Calu3 (cell line): ENCODE results near the gene CDK5RAP3. TPM values are rescaled to one million over a fixed set of nuclear protein-coding genes. Genes with fewer than 3 reads are reported as not detected.

Source experiments
- BruUV-seq: library from RNA; stranded (reverse); fragments of 400-500 nt; replicated peaks from 2 replicates; lab custom pipeline; 2021; lab: Mats Ljungman, UMichigan
- CTCF ChIA-PET: fragments of 300-600 bp; sonication (Branson Sonifier 250); formaldehyde crosslinking; loops from one replicate; lab custom pipeline; 2022; ENCODE audit warnings: antibody characterized with exemption; lab: Charles Lee
- DNase-seq: peaks from one replicate; pipeline ENCODE4 v3.0.0; 2022
- H3K27ac Mint-ChIP-seq: one replicate; pipeline ENCODE4 v1.8.0; 2022; ENCODE audit warnings: mixed read lengths; ENCODE audit not compliant: unreplicated experiment
- H3K27me3 Mint-ChIP-seq: one replicate; pipeline ENCODE4 v1.8.0; 2022; ENCODE audit warnings: mixed read lengths; ENCODE audit not compliant: unreplicated experiment
- H3K36me3 Mint-ChIP-seq: one replicate; pipeline ENCODE4 v1.8.0; 2022; ENCODE audit warnings: mild to moderate bottlenecking, moderate library complexity, mixed read lengths; ENCODE audit not compliant: insufficient read depth, unreplicated experiment
- H3K4me1 Mint-ChIP-seq: one replicate; pipeline ENCODE4 v1.8.0; 2022; ENCODE audit warnings: mild to moderate bottlenecking, low read depth, mixed read lengths; ENCODE audit not compliant: unreplicated experiment
- H3K4me3 Mint-ChIP-seq: one replicate; pipeline ENCODE4 v1.8.0; 2022; ENCODE audit warnings: mild to moderate bottlenecking, low read depth, moderate library complexity, mixed read lengths; ENCODE audit not compliant: unreplicated experiment
- H3K9me3 Mint-ChIP-seq: one replicate; pipeline ENCODE4 v1.8.0; 2022; ENCODE audit warnings: low read depth, mixed read lengths; ENCODE audit not compliant: unreplicated experiment
- CTCF ChIP-seq: fragments of 200-600 bp; IDR thresholded peaks from one replicate; pipeline ENCODE4 v1.8.0; 2022; ENCODE audit warnings: antibody characterized with exemption; ENCODE audit not compliant: unreplicated experiment
- intact Hi-C: fragments of 100-400 bp; cut with micrococcal nuclease; formaldehyde crosslinking; loops from one replicate; pipeline ENCODE4 v1.10.0; 2022; ENCODE audit not compliant: unreplicated experiment
- total RNA-seq: library from RNA; stranded (reverse); gene quantifications from 2 replicates; pipeline ENCODE4 v1.2.3, GENCODE V29; 2022

The CDK5RAP3 gene
- total RNA-seq, 1 experiment from 2014 or later: 431 TPM

- CTCF ChIA-PET: interaction anchor here (0.6 to 3.4 kb wide), 2 partner anchors 15 to 174 kb away, joined by 3 to 10 read pairs; no protein-coding TSS in a partner anchor
- H3K4me3 Mint-ChIP-seq: no peak overlapping the region
- BruUV-seq: no TSS peak
- peaks cover 3% of the 10 kb centered on the region for H3K9me3 Mint-ChIP-seq
- peaks cover 54% of the 10 kb centered on the region for H3K4me1 Mint-ChIP-seq
- no peak for DNase-seq
- H3K27ac Mint-ChIP-seq: no peak overlapping the region
- peaks cover 30% of the 10 kb centered on the region for H3K36me3 Mint-ChIP-seq
- intact Hi-C loops: no loop called here
- H3K27me3 Mint-ChIP-seq: no peaks in the 10 kb centered on the region
- no peak for TF ChIP-seq CTCF
These were observed 9.5 kb upstream of the CDK5RAP3 start for GRCh38 chr17:47961406-47961805.

- peaks cover 17% of the 10 kb centered on the region for H3K36me3 Mint-ChIP-seq
- peaks cover 51% of the 10 kb centered on the region for H3K4me1 Mint-ChIP-seq
- CTCF ChIA-PET: no interaction called here
- H3K27me3 Mint-ChIP-seq: no peaks in the 10 kb centered on the region
- H3K4me3 Mint-ChIP-seq: no peak overlapping the region
- peaks cover 3% of the 10 kb centered on the region for H3K9me3 Mint-ChIP-seq
- TF ChIP-seq CTCF: no peak
- intact Hi-C loops: no loop called here
- no peak for DNase-seq
- no TSS peak for BruUV-seq
- no peak overlapping the region for H3K27ac Mint-ChIP-seq
These were observed 8.0 kb upstream of the CDK5RAP3 start for GRCh38 chr17:47962901-47963300.

- Mint-ChIP-seq H3K4me3 (no peak overlapping the region), H3K27ac (no peak overlapping the region), H3K9me3 (peaks cover 3% of the 10 kb centered on the region), H3K4me1 (peaks cover 39% of the 10 kb centered on the region), H3K36me3 (peaks cover 8% of the 10 kb centered on the region), H3K27me3 (no peaks in the 10 kb centered on the region)
- DNase-seq: no peak
- BruUV-seq: no TSS peak
- no peak for TF ChIP-seq CTCF
- CTCF ChIA-PET: no interaction called here
- intact Hi-C loops: no loop called here
These were observed 6.1 kb upstream of the CDK5RAP3 start for GRCh38 chr17:47964856-47965255.

GRCh38 chr17:47966079-47966519 lies 4.8 kb upstream of the CDK5RAP3 start:
- no peak overlapping the region for H3K4me3 Mint-ChIP-seq
- no peaks in the 10 kb centered on the region for H3K27me3 Mint-ChIP-seq
- peaks cover 43% of the 10 kb centered on the region for H3K4me1 Mint-ChIP-seq
- TF ChIP-seq CTCF: no peak
- DNase-seq: no peak
- H3K36me3 Mint-ChIP-seq: peaks cover 18% of the 10 kb centered on the region
- CTCF ChIA-PET: interaction anchor here (1.1 to 6.7 kb wide), 4 partner anchors 9 to 115 kb away, joined by 3 to 140 read pairs (median 10); partner anchors contain the start of genes PRR15L and SP6
- peaks cover 3% of the 10 kb centered on the region for H3K9me3 Mint-ChIP-seq
- BruUV-seq: no TSS peak
- intact Hi-C loops: no loop called here
- H3K27ac Mint-ChIP-seq: no peak overlapping the region
